GM21528 (cell line): ENCODE data around the gene SLC44A1.

Experiments used
- ATAC-seq: cut with Tn5 transposase; IDR thresholded peaks from one replicate; pipeline ENCODE4 v1.9.1; 2021; ENCODE audit warnings: mild to moderate bottlenecking, moderate library complexity; ENCODE audit not compliant: unreplicated experiment, low FRiP score

The SLC44A1 gene

GRCh38 chr9:105418588-105419500 is 174.4 kb downstream of the SLC44A1 start:
- no peak for ATAC-seq

- ATAC-seq = no peak
Measured at GRCh38 chr9:105419816-105420597, 175.6 kb downstream of the SLC44A1 start.

GRCh38 chr9:105421154-105421553 is 176.7 kb downstream of the SLC44A1 start:
- ATAC-seq = no peak

- ATAC-seq = no peak
Measured at GRCh38 chr9:105421864-105422263, 177.4 kb downstream of the SLC44A1 start.

GRCh38 chr9:105425816-105426433 is 181.5 kb downstream of the SLC44A1 start:
- ATAC-seq = no peak

GRCh38 chr9:105426657-105427056 is 182.2 kb downstream of the SLC44A1 start:
- ATAC-seq = no peak

- ATAC-seq = no peak
Measured at GRCh38 chr9:105431424-105432246, 187.2 kb downstream of the SLC44A1 start.

- ATAC-seq = no peak
Measured at GRCh38 chr9:105432247-105432842, 187.9 kb downstream of the SLC44A1 start.

GRCh38 chr9:105435453-105435852 is 191.0 kb downstream of the SLC44A1 start:
- no peak for ATAC-seq

- ATAC-seq = no peak
Measured at GRCh38 chr9:105436783-105437182, 192.3 kb downstream of the SLC44A1 start.

- ATAC-seq = no peak
Measured at GRCh38 chr9:105437704-105438103, 193.3 kb downstream of the SLC44A1 start.

- no peak for ATAC-seq
Measured at GRCh38 chr9:105438141-105438806, 193.8 kb downstream of the SLC44A1 start.

- no peak for ATAC-seq
Measured at GRCh38 chr9:105439428-105439827, 195.0 kb downstream of the SLC44A1 start.

- no peak for ATAC-seq
Measured at GRCh38 chr9:105441616-105442160, 197.2 kb downstream of the SLC44A1 start.

GRCh38 chr9:105443121-105443520 is 198.7 kb downstream of the SLC44A1 start:
- ATAC-seq = no peak

- no peak for ATAC-seq
Measured at GRCh38 chr9:105444130-105444529, 199.7 kb downstream of the SLC44A1 start.

GRCh38 chr9:105445203-105445881 is 200.9 kb downstream of the SLC44A1 start:
- no peak for ATAC-seq

- ATAC-seq = no peak
Measured at GRCh38 chr9:105447386-105447813, 202.9 kb downstream of the SLC44A1 start.
